ENCODE results near the gene DHRSX. TPM values are rescaled to one million over a fixed set of nuclear protein-coding genes. Genes with fewer than 3 reads are reported as not detected.
A peak's percentile ranks its signal among the peaks of the same experiment; 100 is the strongest.

The DHRSX gene
- total and polyA plus RNA-seq, 10 of the 15 experiments (the other 5 are each of a cell fraction or from before 2014, with no cell fraction given), result 1.7 to 39.5 (median 16.5) TPM

GRCh38 chrX:2521092-2521926 is 20.5 kb upstream of the DHRSX start (continued):
- TF ChIP-seq SMC3 (IDR thresholded peaks at IDR 0.05; ENCODE audit: borderline replicate concordance, low read length) (no peak), YBX1 (IDR thresholded peaks at IDR 0.05) (no peak), RFX5 (IDR thresholded peaks at IDR 0.05; ENCODE audit: low read depth, low read length) (no peak), SKIL (IDR thresholded peaks at IDR 0.05; ENCODE audit: low read depth, poor library complexity, severe bottlenecking) (peak; percentile 73), FOXK2 (IDR thresholded peaks at IDR 0.05) (no peak), NR2C1 (IDR thresholded peaks at IDR 0.05) (no peak), KAT2A (conservative IDR thresholded peaks at IDR 0.05; ENCODE audit: control insufficient read depth, low read depth, low read length) (no peak), TCF7 (IDR thresholded peaks at IDR 0.05; ENCODE audit: borderline replicate concordance) (no peak; the same call in 1 of the 2 replicates), EED (IDR thresholded peaks at IDR 0.05; ENCODE audit: low read depth) (peak; percentile 87), ZNF274 (IDR thresholded peaks at IDR 0.05; ENCODE audit: insufficient read depth, insufficient read length) (no peak), STAT1 (conservative IDR thresholded peaks at IDR 0.05) (no peak), CBFB (IDR thresholded peaks at IDR 0.05; ENCODE audit: low read depth) (peak; percentile 39; the same call in 1 of the 2 replicates), POLR2A (IDR thresholded peaks at IDR 0.05; ENCODE audit: low read depth, low read length) (no peak), ZNF24 (IDR thresholded peaks at IDR 0.05) (0 out of 2 replicates have a peak, but pooled peaks have one; percentile 11), EP300 (IDR thresholded peaks at IDR 0.05; ENCODE audit: borderline replicate concordance in 1 of 2, control insufficient read depth in 1 of 2, low read depth in 2 of 2, low read length in 2 of 2) (peak; percentile 87 to 95; a peak in 3 of 4 replicates), BCLAF1 (IDR thresholded peaks at IDR 0.05) (no peak), MTA3 (IDR thresholded peaks at IDR 0.05; ENCODE audit: borderline replicate concordance, low read length) (peak; percentile 62; the same call in 1 of the 2 replicates), RAD51 (IDR thresholded peaks at IDR 0.05) (0 out of 2 replicates have a peak, but pooled peaks have one; percentile 34), HDAC6 (IDR thresholded peaks at IDR 0.05; ENCODE audit: unreplicated experiment) (no peak), CREM (IDR thresholded peaks at IDR 0.05; ENCODE audit: low read depth) (peak; percentile 83; the same call in 1 of the 2 replicates), SMAD5 (IDR thresholded peaks at IDR 0.05; ENCODE audit: low read depth) (no peak), HSF1 (IDR thresholded peaks at IDR 0.05; ENCODE audit: low read depth, low read length) (no peak), POLR2AphosphoS5 (IDR thresholded peaks at IDR 0.05; ENCODE audit: low read length) (no peak)
